GM19372 (cell line): ENCODE data around the gene CXCL3.
"Not testable (repeated sequence)": the region's sequence is repeated elsewhere in the genome, so short reads cannot be mapped to it uniquely, and the experiment has no call there.

Source experiments
- ATAC-seq: cut with Tn5 transposase; IDR thresholded peaks from one replicate; pipeline ENCODE4 v1.9.1; 2021; ENCODE audit warnings: mild to moderate bottlenecking, low read depth, moderate library complexity; ENCODE audit not compliant: unreplicated experiment

Gene CXCL3

DNA sequence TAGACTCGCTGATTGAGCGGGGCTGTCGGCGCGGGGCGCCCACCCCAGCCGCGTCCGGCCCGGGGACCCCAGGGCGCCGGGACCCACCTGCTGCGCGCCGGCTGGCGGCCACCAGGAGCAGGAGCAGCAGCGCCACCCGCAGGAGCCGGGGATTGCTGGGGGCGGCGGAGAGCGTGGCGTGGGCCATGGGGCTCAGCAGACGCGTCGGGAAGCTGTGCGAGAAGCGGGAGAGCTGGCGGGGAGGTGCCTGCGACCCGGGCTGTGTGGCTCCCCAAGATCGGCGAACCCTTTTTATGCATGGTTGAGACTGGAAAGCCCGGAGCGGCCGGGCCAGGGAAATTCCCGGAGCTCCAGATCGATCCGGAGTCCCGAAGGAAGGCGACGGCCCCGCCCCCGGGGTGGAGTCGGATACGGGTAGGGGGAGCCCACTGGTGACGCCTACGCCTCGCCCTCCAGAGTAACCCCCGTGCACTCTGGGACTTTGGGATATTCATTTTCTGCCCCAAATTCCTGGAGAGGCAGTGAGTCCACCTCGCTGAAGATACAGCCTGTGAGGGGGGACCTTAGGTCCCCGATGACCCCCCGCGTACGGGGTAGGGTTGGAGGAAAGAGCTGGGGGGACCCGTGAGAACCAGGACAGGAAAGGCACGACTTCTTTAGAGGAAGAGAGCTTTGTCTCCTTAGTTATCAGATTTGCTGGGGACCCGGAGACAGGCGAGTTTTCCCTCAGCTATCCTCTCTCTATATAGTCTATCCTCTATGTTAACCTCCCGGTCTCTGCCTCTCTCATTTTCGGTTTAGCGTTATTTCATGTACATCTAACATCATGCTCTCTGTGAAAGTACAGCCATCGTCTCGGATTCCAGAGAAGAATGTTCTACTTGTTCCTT is at the start of gene CXCL3:
Gene CXCL3 (minus strand): TSS at position 265 of the 890 bp plus-strand sequence. CDS start 78 bp downstream, at position 187.
- ATAC-seq, result peak; percentile 53

- ATAC-seq, result no peak
These were observed 49.0 kb upstream of the CXCL3 start for GRCh38 chr4:74087481-74087880.

DNA sequence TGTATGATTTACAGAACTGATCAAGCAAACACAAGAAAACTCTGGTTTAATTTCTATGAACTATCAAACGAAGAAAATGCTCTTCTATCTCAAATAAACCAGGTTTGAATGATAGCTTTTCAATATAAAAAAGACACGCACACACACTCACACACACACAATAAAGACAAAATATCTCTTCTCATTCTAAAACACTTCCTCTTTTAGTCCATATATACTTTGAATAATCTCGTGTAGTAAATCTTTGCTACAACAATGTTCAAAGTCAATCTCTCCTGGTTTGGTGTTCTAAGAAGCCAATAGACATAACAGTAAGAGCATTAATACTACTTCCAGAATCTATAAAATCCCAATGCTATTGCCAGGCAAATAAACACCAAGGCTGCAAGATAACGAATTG is 47.2 kb upstream of the CXCL3 start:
- no peak for ATAC-seq

- no peak for ATAC-seq
These were observed 46.5 kb upstream of the CXCL3 start for GRCh38 chr4:74084984-74085383.

DNA sequence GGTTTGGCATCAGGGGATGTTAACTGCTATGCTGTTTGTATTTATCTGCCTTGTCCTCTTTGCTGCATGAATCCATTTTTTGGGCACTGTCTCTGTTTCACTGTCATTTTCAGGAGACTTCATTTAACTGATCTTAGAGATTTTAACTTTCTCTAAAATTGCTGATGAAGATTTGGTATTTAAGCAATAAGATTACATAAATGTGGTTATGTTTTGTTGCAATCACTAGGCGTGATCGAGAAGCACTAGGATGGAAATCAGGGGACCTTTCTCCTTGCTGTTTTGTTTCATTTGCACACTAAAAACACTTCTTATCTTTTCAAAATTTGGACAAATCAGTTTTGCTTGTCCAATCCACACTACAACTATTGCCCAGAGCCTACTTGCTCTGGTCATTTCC is 45.1 kb upstream of the CXCL3 start:
- no peak for ATAC-seq

- ATAC-seq, result no peak
These were observed 42.5 kb upstream of the CXCL3 start for GRCh38 chr4:74081035-74081434.

- not testable (repeated sequence) for ATAC-seq
These were observed 41.9 kb upstream of the CXCL3 start for GRCh38 chr4:74080351-74080750.

DNA sequence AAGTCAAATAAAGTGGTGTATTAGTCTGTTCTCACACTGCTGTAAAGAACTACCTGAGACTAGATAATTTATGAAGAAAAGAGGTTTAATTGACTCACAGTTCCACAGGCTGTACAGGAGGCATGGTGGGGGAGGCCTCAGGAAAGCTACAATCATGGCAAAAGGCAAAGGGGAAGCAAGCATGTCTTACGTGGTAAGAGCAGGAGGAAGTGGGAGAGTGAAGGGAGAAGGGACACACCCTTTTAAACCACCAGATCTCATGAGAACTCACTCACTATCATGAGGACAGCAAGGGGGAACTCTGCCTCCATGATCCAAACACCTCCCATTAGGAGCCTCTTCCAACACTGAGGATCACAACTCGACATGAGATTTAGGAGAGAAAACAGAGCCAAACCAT is 40.5 kb upstream of the CXCL3 start:
- not testable (repeated sequence) for ATAC-seq

DNA sequence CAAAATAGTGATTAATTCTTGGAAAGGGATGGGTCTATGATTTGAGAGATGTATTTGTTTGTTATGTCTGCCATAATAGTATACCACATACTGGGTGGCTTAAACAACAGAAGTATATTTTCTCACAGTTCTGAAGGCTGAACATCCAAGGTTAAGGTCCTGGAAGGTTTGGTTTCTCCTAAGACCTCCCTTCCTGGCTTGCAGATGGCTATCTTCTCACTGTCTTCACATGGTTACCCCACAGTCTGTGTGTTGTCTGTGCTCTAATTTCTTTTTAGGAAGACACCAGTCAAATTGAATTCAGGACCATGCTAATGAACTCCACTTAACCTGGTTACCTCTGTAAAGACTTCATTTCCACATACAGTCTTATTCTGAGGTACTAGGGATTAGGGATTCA is 34.9 kb upstream of the CXCL3 start:
- no peak for ATAC-seq

DNA sequence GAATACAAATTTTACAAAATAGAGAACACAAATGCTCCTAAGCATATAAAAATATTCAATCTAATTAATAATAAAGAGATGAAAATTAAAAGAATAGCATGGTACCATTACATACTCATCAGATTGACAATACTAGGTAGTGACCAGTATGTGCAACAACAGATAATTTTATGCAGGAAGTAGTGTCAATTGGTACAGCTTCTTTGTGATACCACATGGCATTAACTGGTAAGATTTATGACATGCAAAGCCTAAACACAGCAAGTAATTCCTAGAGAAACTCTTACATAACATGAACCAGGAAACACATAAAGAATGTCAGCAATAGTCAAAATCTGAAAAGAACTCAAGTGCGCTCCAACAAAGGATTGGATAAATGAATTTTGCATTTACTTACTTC is 34.2 kb upstream of the CXCL3 start:
- no peak for ATAC-seq

GRCh38 chr4:74067586-74067985 is 29.1 kb upstream of the CXCL3 start:
- ATAC-seq, result no peak

- ATAC-seq, result no peak
These were observed 27.7 kb upstream of the CXCL3 start for GRCh38 chr4:74066232-74066631.

- ATAC-seq, result no peak
These were observed 26.7 kb upstream of the CXCL3 start for GRCh38 chr4:74065115-74065642.

DNA sequence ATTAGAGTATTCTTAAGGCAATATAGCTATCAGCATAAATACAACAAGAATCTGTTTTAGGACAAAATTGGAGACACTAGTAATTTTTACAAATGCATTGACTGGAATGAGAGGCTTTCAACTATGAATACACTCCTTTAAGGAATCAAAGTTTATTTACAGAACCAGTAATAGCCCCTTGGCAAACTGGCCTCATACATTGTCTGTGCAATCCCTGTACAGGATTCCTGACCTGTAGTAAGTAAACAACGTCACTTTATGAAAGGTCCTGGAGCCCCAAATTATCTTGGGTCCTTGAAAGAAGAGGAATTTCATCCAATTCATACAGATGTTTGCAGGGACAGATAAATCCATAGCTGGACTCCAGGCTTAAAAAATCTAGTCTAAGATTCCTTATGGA is 25.4 kb upstream of the CXCL3 start:
- no peak for ATAC-seq

- no peak for ATAC-seq
These were observed 24.5 kb upstream of the CXCL3 start for GRCh38 chr4:74062953-74063352.

DNA sequence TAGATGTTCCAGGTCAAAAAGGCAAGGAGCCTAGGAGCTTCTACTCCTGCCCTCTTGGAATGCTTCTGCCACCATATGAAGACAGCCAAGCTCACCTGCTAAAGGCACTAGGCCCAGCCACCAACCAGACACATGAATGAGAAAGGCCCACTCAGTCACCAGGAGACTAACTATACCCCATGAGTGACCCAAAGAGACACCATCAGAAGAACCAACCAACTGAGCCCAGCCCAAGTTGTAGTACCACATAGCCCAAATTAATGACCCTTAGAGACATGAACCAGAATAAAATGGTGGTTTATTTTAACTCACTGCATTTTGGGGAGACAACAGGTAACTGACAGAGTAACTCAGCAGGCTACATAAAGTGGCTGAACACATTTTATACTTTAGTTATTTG is 22.9 kb upstream of the CXCL3 start:
- no peak for ATAC-seq

DNA sequence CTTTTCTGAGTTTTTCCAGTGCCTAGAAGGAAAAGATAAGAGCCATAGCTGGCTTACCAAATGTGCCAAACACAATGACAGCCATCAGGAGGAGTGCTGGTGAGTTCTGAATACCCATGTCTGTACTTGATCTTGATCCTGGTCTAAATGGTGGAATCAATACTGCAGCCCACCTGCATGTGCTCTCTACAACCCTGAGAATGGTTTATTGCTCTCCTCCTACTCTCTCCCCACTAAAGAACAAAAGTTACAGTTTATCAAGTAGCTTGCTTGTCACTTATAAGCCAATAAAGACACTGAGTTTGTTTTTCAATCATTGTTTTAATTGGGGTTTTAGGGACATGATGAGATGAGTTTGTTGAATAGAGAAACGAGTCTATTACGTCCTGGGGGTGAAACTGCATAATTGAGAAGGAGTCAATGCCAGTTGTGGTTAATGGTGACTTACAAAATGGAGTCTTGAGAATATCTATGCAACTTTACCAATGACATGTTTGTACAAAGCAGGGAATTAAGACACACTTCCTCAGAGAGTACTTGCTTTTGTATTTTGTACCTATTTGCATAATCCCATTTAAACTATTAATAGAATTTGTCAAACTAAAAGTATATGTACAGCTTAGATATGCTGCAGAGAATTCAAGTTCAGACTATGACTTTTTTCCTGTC is 20.8 kb upstream of the CXCL3 start:
- ATAC-seq, result no peak

- no peak for ATAC-seq
These were observed 19.7 kb upstream of the CXCL3 start for GRCh38 chr4:74058048-74058651.

GRCh38 chr4:74057588-74057987 is 19.1 kb upstream of the CXCL3 start:
- no peak for ATAC-seq

DNA sequence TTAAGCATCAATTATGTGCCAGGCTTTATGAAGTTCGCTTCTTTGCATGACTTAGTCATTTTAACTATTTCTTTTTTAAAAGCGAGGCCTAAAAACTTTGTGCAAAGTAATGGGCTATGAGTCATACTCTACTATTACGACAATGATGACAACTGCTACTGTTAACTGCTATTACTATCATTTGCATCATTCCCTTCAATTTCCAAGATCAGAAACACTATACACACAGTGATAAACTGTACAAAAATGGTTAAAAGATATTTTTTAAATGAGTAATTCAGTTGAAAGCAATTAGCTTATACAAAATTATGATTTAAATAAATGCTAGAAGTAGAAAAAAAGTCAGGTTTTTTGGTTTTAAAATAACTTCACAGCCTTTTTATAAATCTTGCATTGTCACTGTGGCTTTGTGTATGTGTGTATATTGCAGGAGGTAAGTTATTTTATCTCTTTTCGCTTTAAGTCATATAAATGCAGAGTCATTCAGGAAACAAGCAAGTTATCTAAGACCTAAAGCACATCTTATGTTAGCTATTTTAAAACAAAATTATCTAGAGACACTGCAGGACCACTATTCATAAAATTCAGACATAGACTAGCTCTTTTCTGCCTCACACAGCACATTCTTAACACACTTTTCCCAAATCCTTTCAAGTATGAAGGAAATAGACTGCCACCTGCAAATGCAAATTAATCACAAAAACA is 18.5 kb upstream of the CXCL3 start:
- no peak for ATAC-seq
